Pancreas (tissue), 10 donors: ENCODE data around the gene SNRNP48. TPM values are rescaled to one million over a fixed set of nuclear protein-coding genes. Genes with fewer than 3 reads are reported as not detected.

Source experiments
- ATAC-seq, 4 donors: fragments of 200-7000 bp; cut with Tn5 transposase; one replicate each; pipeline versions ENCODE4 v1.8.0 to v1.9.1; 2020; ENCODE audit warnings: mild to moderate bottlenecking in 4 of 4, moderate library complexity in 4 of 4
- DNase-seq, 6 donors: peaks; one replicate each; pipeline ENCODE4 v3.0.0-alpha.2; 2020
- FAIRE-seq: peaks from 2 replicates; lab custom pipeline; 2012; peaks lifted over from hg19 to GRCh38; lab: Jason Lieb, UNC
- H3K27ac ChIP-seq, 4 donors: fragments of 200-600 bp; sonication (generic); 1 replicate in 3 of 4; 2 replicates in 1 of 4; pipeline versions ENCODE4 v1.5.0 to v1.8.0; 2020
- H3K27me3 ChIP-seq, 4 donors: fragments of 200-600 bp; one replicate each; pipeline ENCODE4 v1.8.0; 2021
- H3K36me3 ChIP-seq, 3 donors: fragments of 200-600 bp; sonication (generic) in 1 of 3; one replicate each; pipeline versions ENCODE4 v1.5.0 to v1.8.0; 2020 to 2021
- H3K4me1 ChIP-seq, 3 donors: fragments of 200-600 bp; one replicate each; pipeline ENCODE4 v1.8.0; 2021
- H3K4me3 ChIP-seq, 4 donors: fragments of 200-600 bp; sonication (generic) in 2 of 4; one replicate each; pipeline versions ENCODE4 v1.5.0 to v1.8.0; 2020 to 2021
- H3K9me3 ChIP-seq, 4 donors: fragments of 200-600 bp; one replicate each; pipeline ENCODE4 v1.8.0; 2021
- CTCF ChIP-seq, 4 donors: fragments of 200-600 bp; sonication (generic) in 3 of 4; IDR thresholded peaks; one replicate each; pipeline versions ENCODE4 v1.5.0 to v1.8.0; 2021; ENCODE audit warnings: antibody characterized with exemption in 4 of 4
- WGBS, 2 donors: extraction: QIAGEN DNeasy Blood & Tissue Kit; methylation state at CpG; one replicate each; pipeline ENCODE4 v1.1.7; 2013; 5-methylcytosine and 5-hydroxymethylcytosine counted together
- intact Hi-C, 3 donors: fragments of 100-400 bp; cut with DNase I; formaldehyde crosslinking; loops; one replicate each; pipeline versions ENCODE4 v1.11.1 to v1.14.2; 2022
- polyA plus RNA-seq, 2 donors: library from polyadenylated mRNA; stranded (reverse); fragments of 200-250 nt; gene quantifications; one replicate each; pipeline ENCODE4 v1.2.3, GENCODE V29; 2013
- total RNA-seq, 6 donors: library from RNA; stranded (reverse); fragmentation: NEBNext Ultra II Directional in 4 of 6; extraction: Animal tissue kit (Norgen Biotek cat#: 25700) in 4 of 6; gene quantifications; one replicate each; pipeline versions ENCODE4 v1.2.1 to v1.2.4, GENCODE V29; 2021 to 2023
- donor health status: healthy with polysubstance abuse.
- donor health status: DM: no; HTN: no; CAD: no; lungs with moderate emphysema.
- donor health status: DM: no; HTN: no; CAD: no.
- donor health status: control.
- donor health status: control.
- donor health status: Bipolar disorder and iron deficiency.
- donor health status: DM: yes; HTN: yes; CAD: no.
- donor health status: DM: no; HTN: no; CAD: no.
- donor health status: DM: no; HTN: no; CAD: no.
- donor health status: DM: yes; HTN: yes; CAD: no.

Gene SNRNP48, protein sequence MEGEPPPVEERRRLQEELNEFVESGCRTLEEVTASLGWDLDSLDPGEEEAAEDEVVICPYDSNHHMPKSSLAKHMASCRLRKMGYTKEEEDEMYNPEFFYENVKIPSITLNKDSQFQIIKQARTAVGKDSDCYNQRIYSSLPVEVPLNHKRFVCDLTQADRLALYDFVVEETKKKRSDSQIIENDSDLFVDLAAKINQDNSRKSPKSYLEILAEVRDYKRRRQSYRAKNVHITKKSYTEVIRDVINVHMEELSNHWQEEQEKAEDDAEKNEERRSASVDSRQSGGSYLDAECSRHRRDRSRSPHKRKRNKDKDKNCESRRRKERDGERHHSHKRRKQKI
- total RNA-seq (1 to 10 TPM; 3.7 to 8.1 (median 4.8) TPM), polyA plus RNA-seq (1 to 10 TPM; 3.2 to 6.6 TPM)

DNA sequence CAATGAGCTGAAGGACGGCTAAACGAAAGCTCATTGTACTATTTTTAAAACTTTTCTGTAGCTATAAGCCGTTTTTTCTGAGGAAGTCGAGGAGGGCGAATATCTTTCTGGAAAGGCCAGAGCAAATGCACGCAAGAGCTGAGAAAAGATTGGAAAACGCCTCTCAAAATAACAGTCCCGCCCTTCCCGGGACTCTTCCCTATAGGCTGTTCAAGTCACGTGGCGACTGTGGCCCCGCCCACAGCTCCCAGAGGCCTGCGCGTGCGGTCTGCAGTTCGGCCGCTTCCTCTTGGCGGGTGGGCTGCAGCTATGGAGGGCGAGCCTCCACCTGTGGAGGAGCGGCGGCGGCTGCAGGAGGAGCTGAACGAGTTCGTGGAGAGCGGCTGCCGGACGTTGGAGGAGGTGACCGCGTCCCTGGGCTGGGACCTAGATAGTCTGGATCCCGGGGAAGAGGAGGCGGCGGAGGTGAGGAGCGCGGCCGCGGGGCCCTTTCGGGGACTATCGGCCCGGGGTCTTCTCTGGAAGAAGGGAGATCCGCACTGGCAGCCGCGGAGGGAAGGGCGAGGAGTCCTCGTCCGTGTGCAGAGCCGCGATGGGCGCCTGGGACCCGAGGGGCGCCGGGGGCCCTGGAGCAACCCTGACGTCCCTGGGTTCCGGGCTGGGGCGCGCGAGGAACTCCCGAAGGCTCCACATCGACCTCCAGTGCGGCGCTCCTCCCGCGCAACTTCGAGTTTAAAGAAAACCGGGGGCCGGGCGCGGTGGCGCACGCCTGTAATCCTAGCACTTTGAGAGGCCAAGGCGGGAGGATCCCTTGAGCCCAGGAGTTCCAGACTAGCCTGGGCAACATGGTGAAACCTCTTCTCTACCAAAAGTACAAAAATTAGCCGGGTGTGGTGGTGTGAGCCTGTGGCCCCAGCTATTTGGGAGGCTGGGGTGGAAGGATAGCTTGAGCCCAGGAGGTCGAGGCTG lies at the start of gene SNRNP48:
Gene SNRNP48, plus strand, starts transcription at position 250 of the 969 bp plus-strand sequence. Its CDS starts 60 bp downstream, at position 310.
- WGBS, 2 donors, result 0% methylated on average over 70 to 72 of the region's 72 CpGs
- Histone ChIP-seq H3K27me3 (no peaks in the 10 kb centered on the region), H3K36me3 (peaks cover 0 to 11% (median 0%) of the 10 kb centered on the region in 3 donors), H3K4me1 (peaks cover 0 to 30% (median 16%) of the 10 kb centered on the region in 3 donors), H3K9me3 (no peaks in the 10 kb centered on the region), H3K4me3 (peak within 1 kb of the TSS; percentile 86 to 97 (median 93)), H3K27ac (peak within 1 kb of the TSS; percentile 49 to 65 (median 64))
- no peak for TF ChIP-seq CTCF (IDR thresholded peaks at IDR 0.05)
- FAIRE-seq (peak; percentile 86), ATAC-seq (peak; percentile 92 to 99 (median 98)), DNase-seq (peak; percentile 92 to 96 (median 94))
- intact Hi-C loops, result loop anchor here in 1 of 3 donors (10.0 kb wide), 2 partner anchors 185 to 295 kb away; no protein-coding TSS in a partner anchor

GRCh38 chr6:7540595-7540994 lies 49.4 kb upstream of the SNRNP48 start:
- Histone ChIP-seq H3K4me3 (peak overlapping the region in 3 of 4 donors; percentile 68 to 91 (median 86)), H3K4me1 (peaks cover 0 to 11% (median 6%) of the 10 kb centered on the region in 3 donors), H3K9me3 (no peaks in the 10 kb centered on the region), H3K27me3 (no peaks in the 10 kb centered on the region), H3K27ac (peak overlapping the region; percentile 93 to 96 (median 94)), H3K36me3 (no peaks in the 10 kb centered on the region)
- DNase-seq (peak in 1 of 6 donors; percentile 40), FAIRE-seq (no peak), ATAC-seq (no peak)
- 44 to 46% methylated on average over 17 of the region's 17 CpGs for WGBS, 2 donors
- no peak for TF ChIP-seq CTCF (IDR thresholded peaks at IDR 0.05)
- intact Hi-C loops, result no loop called here

- TF ChIP-seq CTCF (IDR thresholded peaks at IDR 0.05), result no peak
- Histone ChIP-seq H3K27ac (peak within 1 kb of the TSS; percentile 93 to 96 (median 94)), H3K4me3 (peak within 1 kb of the TSS; percentile 62 to 91 (median 77)), H3K4me1 (peaks cover 0 to 17% (median 6%) of the 10 kb centered on the region in 3 donors), H3K9me3 (no peaks in the 10 kb centered on the region), H3K27me3 (no peaks in the 10 kb centered on the region), H3K36me3 (no peaks in the 10 kb centered on the region)
- no peak for FAIRE-seq
- DNase-seq, result peak; percentile 88 to 95 (median 93)
- intact Hi-C loops, result no loop called here
- ATAC-seq, result peak; percentile 75 to 83 (median 78)
- 1% methylated on average over 85 to 105 of the region's 105 CpGs for WGBS, 2 donors
These were observed 48.6 kb upstream of the SNRNP48 start, which contains the start of gene DSP for GRCh38 chr6:7541175-7542064. Gene DSP (plus strand): TSS chr6:7541671. CDS start chr6:7541916, 245 bp downstream.
